ENCODE data around the gene FILIP1L. TPM values are rescaled to one million over a fixed set of nuclear protein-coding genes. Genes with fewer than 3 reads are reported as not detected.

Gene FILIP1L
- total RNA-seq, 1 donor = 15.2 TPM

DNA sequence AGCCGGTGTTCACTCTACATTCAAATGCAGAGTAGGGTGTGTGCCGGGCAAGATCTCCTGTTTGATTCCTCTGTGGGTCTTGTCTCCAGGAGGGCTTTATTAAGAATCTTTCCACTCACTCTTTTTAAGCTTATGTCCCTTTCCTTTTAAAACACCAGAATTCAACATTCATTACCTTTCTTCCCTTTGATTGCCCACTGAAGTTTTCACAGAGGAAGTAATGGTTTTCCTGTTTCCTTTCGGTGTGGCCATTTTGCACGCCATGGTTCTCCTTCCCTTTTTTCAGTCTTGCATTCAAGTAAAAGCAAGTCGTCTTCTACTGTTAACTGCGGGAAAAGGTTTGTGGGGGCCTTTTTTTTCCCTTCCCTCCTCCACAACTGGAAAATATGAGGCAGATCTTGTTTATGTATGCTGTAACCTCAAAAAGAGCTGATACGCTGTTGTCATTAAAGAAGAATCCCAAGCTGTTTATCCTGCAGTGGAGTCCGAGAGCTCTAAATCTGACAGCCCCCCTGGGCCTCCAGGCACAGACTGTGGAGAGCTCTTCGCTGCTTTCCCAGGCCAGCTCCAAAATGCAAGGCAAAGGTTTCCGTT is 40.5 kb downstream of the FILIP1L start:
- no peak overlapping the region for H3K4me3 ChIP-seq (ENCODE audit: low read depth, low read length)
- TF ChIP-seq, protein P1, sequence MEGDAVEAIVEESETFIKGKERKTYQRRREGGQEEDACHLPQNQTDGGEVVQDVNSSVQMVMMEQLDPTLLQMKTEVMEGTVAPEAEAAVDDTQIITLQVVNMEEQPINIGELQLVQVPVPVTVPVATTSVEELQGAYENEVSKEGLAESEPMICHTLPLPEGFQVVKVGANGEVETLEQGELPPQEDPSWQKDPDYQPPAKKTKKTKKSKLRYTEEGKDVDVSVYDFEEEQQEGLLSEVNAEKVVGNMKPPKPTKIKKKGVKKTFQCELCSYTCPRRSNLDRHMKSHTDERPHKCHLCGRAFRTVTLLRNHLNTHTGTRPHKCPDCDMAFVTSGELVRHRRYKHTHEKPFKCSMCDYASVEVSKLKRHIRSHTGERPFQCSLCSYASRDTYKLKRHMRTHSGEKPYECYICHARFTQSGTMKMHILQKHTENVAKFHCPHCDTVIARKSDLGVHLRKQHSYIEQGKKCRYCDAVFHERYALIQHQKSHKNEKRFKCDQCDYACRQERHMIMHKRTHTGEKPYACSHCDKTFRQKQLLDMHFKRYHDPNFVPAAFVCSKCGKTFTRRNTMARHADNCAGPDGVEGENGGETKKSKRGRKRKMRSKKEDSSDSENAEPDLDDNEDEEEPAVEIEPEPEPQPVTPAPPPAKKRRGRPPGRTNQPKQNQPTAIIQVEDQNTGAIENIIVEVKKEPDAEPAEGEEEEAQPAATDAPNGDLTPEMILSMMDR (IDR thresholded peaks at IDR 0.05; ENCODE audit: insufficient read depth, low read length) = no peak
- DNase-seq (ENCODE audit: low read depth) = no peak

DNA sequence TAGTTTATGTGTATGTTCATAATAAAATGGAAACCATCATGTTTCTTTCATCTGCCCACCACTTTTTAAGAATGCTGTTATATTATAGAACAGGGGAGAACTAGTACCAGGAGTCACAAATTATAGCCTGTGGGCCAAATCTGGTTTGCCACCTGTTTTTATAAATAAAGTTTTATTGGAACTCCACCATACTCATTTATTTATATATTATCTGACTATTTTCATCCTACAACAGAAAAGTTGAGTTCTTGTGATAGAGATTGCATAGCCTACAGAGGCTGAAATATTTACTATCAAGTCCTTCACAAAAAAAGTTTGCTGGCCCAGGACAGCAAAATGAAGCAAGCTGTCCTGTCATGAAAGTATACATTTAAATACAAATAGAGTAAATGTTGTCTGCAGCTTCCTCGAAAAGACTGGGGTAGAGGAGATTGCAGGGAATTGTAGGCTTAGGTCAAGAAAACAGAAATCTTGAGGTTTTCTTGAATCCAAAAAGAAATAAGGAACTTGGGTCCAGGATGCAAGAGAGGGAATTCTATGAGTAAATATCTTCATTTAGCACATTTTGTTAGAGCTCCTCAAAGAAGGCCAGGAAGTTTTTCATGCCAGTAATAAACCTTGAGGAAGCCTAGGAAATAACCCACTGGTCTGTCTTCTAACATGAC is 41.1 kb downstream of the FILIP1L start:
- DNase-seq (ENCODE audit: low read depth) = no peak
- TF ChIP-seq, protein P1 (IDR thresholded peaks at IDR 0.05; ENCODE audit: insufficient read depth, low read length) = no peak
- H3K4me3 ChIP-seq (ENCODE audit: low read depth, low read length) = no peak overlapping the region

DNA sequence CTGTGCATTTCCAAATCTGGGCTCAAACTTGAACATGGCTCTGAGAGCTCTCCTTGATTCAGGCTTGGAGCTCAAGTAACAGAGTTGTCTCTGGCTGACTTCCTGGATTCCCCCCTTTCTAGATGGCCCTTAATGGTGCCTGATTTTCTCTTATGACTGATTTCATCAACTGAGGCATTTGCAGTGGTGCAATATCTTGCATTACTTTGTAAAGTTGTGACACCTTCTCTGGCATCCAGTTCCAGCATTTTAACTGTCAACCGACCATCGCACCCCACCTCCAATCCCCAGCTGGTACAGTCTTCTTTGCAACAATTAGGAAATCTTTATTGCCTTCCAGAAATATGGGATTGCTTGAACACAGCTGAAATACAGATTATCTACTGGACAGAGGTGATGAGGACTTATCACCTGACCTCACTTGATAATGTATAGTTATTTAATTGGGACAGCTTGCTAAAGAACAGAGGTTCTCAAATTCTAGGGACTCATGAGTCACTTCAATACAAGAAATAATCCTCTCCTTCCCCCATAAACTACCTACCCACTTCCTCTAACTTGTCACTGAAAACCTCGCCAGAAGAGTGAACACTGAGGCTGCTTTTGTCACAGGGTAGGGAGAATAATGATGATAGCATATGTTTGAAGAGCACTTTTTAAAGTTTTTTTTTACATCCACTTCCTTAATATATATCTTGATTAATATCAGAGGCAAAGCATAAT is 41.8 kb downstream of the FILIP1L start:
- no peak overlapping the region for H3K4me3 ChIP-seq (ENCODE audit: low read depth, low read length)
- peak; percentile 43 for DNase-seq (ENCODE audit: low read depth)
- TF ChIP-seq, protein P1 (IDR thresholded peaks at IDR 0.05; ENCODE audit: insufficient read depth, low read length) = no peak

DNA sequence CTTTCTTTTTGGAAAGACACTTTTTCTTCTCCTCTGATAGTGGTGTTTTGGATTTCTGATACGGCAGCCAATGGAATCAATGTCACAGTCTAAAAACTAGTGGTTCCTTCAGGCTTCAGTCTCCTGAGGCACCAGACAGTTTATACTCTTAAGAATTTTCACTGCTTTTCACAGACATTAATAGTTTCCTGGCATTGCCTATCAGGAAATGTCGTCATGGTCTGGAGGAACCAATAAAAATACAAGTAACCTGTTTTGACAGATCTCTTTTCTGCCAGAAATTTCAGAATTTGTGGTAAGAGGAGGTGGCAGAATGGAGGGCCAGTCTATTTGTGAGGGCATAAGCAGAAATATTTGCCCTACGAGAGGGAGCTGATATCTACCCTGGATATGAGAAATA is 44.8 kb downstream of the FILIP1L start:
- DNase-seq (ENCODE audit: low read depth) = no peak
- no peak overlapping the region for H3K4me3 ChIP-seq (ENCODE audit: low read depth, low read length)
- TF ChIP-seq, protein P1 (IDR thresholded peaks at IDR 0.05; ENCODE audit: insufficient read depth, low read length) = no peak

DNA sequence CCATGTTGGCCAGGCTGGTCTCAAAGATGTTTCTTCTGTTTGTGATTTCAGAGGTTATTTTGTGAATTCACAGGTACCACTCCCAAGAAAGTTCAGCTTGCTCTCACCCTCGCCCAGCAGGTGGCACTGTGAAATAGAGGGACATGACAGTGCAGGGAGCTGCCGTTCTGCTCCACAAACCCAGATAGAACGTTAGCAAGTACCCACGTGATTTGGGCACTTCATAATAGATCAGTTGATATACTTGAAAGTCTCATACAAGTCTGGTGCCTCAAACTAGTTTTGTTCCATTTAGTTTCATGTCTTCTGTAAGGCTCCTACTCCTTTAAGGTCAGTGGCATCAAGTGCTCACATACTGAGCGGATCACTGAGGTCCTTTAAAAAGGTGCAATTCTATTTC is 45.5 kb downstream of the FILIP1L start:
- TF ChIP-seq, protein P1 (IDR thresholded peaks at IDR 0.05; ENCODE audit: insufficient read depth, low read length) = peak; percentile 75
- DNase-seq (ENCODE audit: low read depth) = peak; percentile 82
- H3K4me3 ChIP-seq (ENCODE audit: low read depth, low read length) = no peak overlapping the region

DNA sequence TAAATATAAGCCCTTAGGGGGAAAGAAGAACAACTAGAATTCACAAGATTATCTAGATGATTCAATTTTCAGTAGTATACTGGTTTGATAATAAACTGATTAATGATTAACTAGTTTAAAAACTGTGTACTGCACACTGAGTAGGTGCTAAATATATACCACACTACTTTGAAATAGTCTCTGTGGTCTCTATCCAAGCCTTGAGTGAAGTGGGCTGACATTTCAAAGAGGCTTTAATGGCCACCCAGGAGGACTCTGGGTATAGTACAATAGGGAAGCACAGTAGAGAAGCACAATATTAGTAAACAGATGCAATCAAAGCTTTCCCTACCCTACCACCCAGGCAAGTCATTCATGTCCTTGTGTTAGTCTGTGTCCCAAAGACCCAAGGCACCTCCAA is 46.7 kb downstream of the FILIP1L start:
- H3K4me3 ChIP-seq (ENCODE audit: low read depth, low read length) = no peak overlapping the region
- TF ChIP-seq, protein P1 (IDR thresholded peaks at IDR 0.05; ENCODE audit: insufficient read depth, low read length) = no peak
- DNase-seq (ENCODE audit: low read depth) = no peak

All from fibroblast of the aortic adventitia (primary cell).